GM23338 (cell line): Measurements from ENCODE around the gene NUFIP2. TPM values are rescaled to one million over a fixed set of nuclear protein-coding genes. Genes with fewer than 3 reads are reported as not detected.

Experiments used
- ATAC-seq: fragments of 200-7000 bp; cut with Tn5 transposase; 3 replicates; pipeline ENCODE4 v1.9.1; 2020
- DNase-seq: peaks from one replicate; pipeline ENCODE4 v3.0.0-alpha.2; 2015; ENCODE audit warnings: low spot score
- H2AFZ ChIP-seq: fragments of 200-600 bp; sonication (generic); 2 replicates; pipeline ENCODE4 v1.8.0; 2016; ENCODE audit warnings: antibody characterized with exemption, mild to moderate bottlenecking, moderate library complexity
- H3F3A ChIP-seq: fragments of 200-600 bp; sonication (generic); replicated peaks from 2 replicates; pipeline ENCODE4 v1.8.0; 2017; ENCODE audit warnings: antibody characterized with exemption, mixed run types, low read depth
- H3K27ac ChIP-seq: fragments of 200-600 bp; sonication (generic); 2 replicates; pipeline ENCODE4 v1.6.1; 2016; ENCODE audit warnings: low read depth
- H3K27me3 ChIP-seq: fragments of 200-600 bp; sonication (generic); 2 replicates; pipeline ENCODE4 v1.8.0; 2016; ENCODE audit warnings: mild to moderate bottlenecking, mixed run types, moderate library complexity; ENCODE audit not compliant: insufficient read depth
- H3K36me3 ChIP-seq: fragments of 200-600 bp; sonication (generic); 2 replicates; pipeline ENCODE4 v1.8.0; 2016; ENCODE audit warnings: mild to moderate bottlenecking; ENCODE audit not compliant: insufficient read depth
- H3K4me1 ChIP-seq: fragments of 200-600 bp; sonication (generic); 2 replicates; pipeline ENCODE4 v1.8.0; 2016; ENCODE audit warnings: mild to moderate bottlenecking, moderate library complexity; ENCODE audit not compliant: insufficient read depth
- H3K4me2 ChIP-seq: fragments of 200-600 bp; sonication (generic); 2 replicates; pipeline ENCODE4 v1.7.1; 2017; ENCODE audit warnings: mixed run types
- H3K4me3 ChIP-seq: fragments of 200-600 bp; sonication (generic); 2 replicates; pipeline ENCODE4 v1.6.1; 2016; ENCODE audit warnings: mixed run types
- H3K79me2 ChIP-seq: fragments of 200-600 bp; sonication (generic); replicated peaks from 2 replicates; pipeline ENCODE4 v1.8.0; 2017; ENCODE audit warnings: mild to moderate bottlenecking; ENCODE audit not compliant: insufficient read depth
- H3K9me2 ChIP-seq: fragments of 200-600 bp; sonication (generic); 2 replicates; pipeline ENCODE4 v1.8.0; 2017; ENCODE audit not compliant: insufficient read depth
- H4K20me1 ChIP-seq: fragments of 200-600 bp; sonication (generic); replicated peaks from 2 replicates; pipeline ENCODE4 v1.8.0; 2017; ENCODE audit warnings: mild to moderate bottlenecking; ENCODE audit not compliant: insufficient read depth
- H3K27ac Mint-ChIP-seq: 2 replicates; pipeline ENCODE4 v1.8.0; 2020; ENCODE audit warnings: inconsistent platforms, mild to moderate bottlenecking, moderate library complexity, mixed read lengths
- H3K27me3 Mint-ChIP-seq: 3 replicates; pipeline ENCODE4 v1.8.0; 2022; ENCODE audit warnings: low read depth, mild to moderate bottlenecking, moderate library complexity, mixed read lengths, inconsistent platforms; ENCODE audit not compliant: insufficient read depth, poor library complexity
- H3K36me3 Mint-ChIP-seq: 3 replicates; pipeline ENCODE4 v1.8.0; 2021; ENCODE audit warnings: low read depth, mild to moderate bottlenecking, inconsistent platforms, moderate library complexity, mixed read lengths
- H3K4me1 Mint-ChIP-seq: 3 replicates; pipeline ENCODE4 v1.8.0; 2020; ENCODE audit warnings: mild to moderate bottlenecking, inconsistent platforms, mixed read lengths
- H3K4me3 Mint-ChIP-seq: 3 replicates; pipeline ENCODE4 v1.8.0; 2021; ENCODE audit warnings: moderate library complexity, mild to moderate bottlenecking, inconsistent platforms, mixed read lengths
- H3K9me3 Mint-ChIP-seq: 3 replicates; pipeline ENCODE4 v1.8.0; 2020; ENCODE audit warnings: moderate library complexity, mild to moderate bottlenecking, inconsistent platforms, mixed read lengths
- CREB1 ChIP-seq: fragments of 250-450 bp; sonication (Bioruptor Pico); IDR thresholded peaks from 2 replicates; pipeline ENCODE4 v1.5.0; 2020; ENCODE audit warnings: low read depth, mild to moderate bottlenecking, moderate library complexity
- EZH2phosphoT487 ChIP-seq: fragments of 200-600 bp; sonication (generic); IDR thresholded peaks from one replicate; pipeline ENCODE4 v1.8.1; 2018; ENCODE audit warnings: antibody characterized with exemption; ENCODE audit not compliant: unreplicated experiment
- NANOG ChIP-seq: IDR thresholded peaks from 2 replicates; pipeline ENCODE4 v1.6.1; 2016; ENCODE audit warnings: antibody characterized with exemption, borderline replicate concordance
- POLR2AphosphoS5 ChIP-seq: IDR thresholded peaks from 2 replicates; pipeline ENCODE4 v1.6.1; 2016; ENCODE audit warnings: antibody characterized with exemption, low read depth
- STAT1 ChIP-seq: IDR thresholded peaks from one replicate; pipeline ENCODE4 v1.6.1; 2016; ENCODE audit warnings: antibody characterized with exemption; ENCODE audit not compliant: unreplicated experiment
- ZNF331 ChIP-seq: fragments of 250-450 bp; sonication (Bioruptor Pico); IDR thresholded peaks from 2 replicates; pipeline ENCODE4 v1.5.0; 2020; ENCODE audit warnings: low read depth, mild to moderate bottlenecking, moderate library complexity
- polyA plus RNA-seq: library from polyadenylated mRNA; unstranded; fragments of >200 nt; fragmentation: Nextera tagmentation; extraction: Ambion mirVana; gene quantifications from 2 replicates; pipeline ENCODE4 v1.2.1, GENCODE V29; 2016
- total RNA-seq: library from RNA; depleted of rRNA; stranded (reverse); fragments of >200 nt; shearing (Covaris generic); gene quantifications from 2 replicates; pipeline ENCODE4 v1.2.3, GENCODE V29; 2014
- TF ChIP-seq, protein P1 (sequence below): IDR thresholded peaks from one replicate; pipeline ENCODE4 v1.6.1; 2018; ENCODE audit warnings: antibody characterized with exemption; ENCODE audit not compliant: unreplicated experiment
- TF ChIP-seq, protein P2 (sequence below): fragments of 250-450 bp; sonication (Bioruptor Pico); IDR thresholded peaks from 2 replicates; pipeline ENCODE4 v1.5.0; 2020; ENCODE audit warnings: mild to moderate bottlenecking, moderate library complexity
- TF ChIP-seq, protein P3 (sequence below), 2 experiments: fragments of 200-600 bp in 1 of 2; sonication (generic) in 1 of 2; conservative IDR thresholded peaks; 2 replicates each; pipeline versions ENCODE4 v1.5.1 to v1.6.1; 2016 to 2017; ENCODE audit warnings: antibody characterized with exemption in 2 of 2, low read depth in 2 of 2, mild to moderate bottlenecking in 2 of 2, moderate library complexity in 1 of 2
- TF ChIP-seq, protein P4 (sequence below): IDR thresholded peaks from 2 replicates; pipeline ENCODE4 v1.6.1; 2016; ENCODE audit warnings: antibody characterized with exemption

The NUFIP2 gene
- total and polyA plus RNA-seq, 2 experiments from 2014 or later: 22.2 to 88.5 TPM

DNA sequence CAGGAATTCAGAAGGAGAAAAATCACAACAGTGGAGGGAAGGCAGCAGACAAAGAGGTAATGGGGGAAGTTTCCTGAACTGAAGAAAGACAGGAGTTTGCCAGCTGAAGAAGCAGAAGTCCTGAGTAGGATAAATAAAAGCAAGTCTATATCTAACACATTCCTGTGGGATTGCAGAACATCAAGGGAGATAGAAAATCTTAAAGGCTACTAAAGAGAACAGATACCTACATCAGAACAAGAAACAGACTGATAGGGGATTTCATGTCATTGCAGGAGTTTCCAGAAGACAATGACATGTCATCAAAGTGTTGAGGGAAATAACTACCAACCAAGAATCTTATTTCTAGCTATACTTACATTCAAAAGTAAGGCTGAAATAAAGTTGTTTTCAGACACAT is 68.6 kb downstream of the NUFIP2 start:
- peaks cover 3% of the 10 kb centered on the region for H3K27me3 Mint-ChIP-seq

More for the DNA sequence above, 68.6 kb downstream of the NUFIP2 start:
- Histone ChIP-seq H4K20me1 (no peaks in the 10 kb centered on the region), H3K4me1 (no peaks in the 10 kb centered on the region), H3K36me3 (no peaks in the 10 kb centered on the region), H3K27ac (no peak overlapping the region), H3K27me3 (no peaks in the 10 kb centered on the region), H3K4me3 (no peak overlapping the region), H2AFZ (no peak overlapping the region), H3K9me2 (no peaks in the 10 kb centered on the region), H3K79me2 (no peaks in the 10 kb centered on the region), H3K4me2 (no peak overlapping the region), H3F3A (no peaks in the 10 kb centered on the region)
- Mint-ChIP-seq H3K36me3 (peaks cover 6% of the 10 kb centered on the region), H3K9me3 (peaks cover 9% of the 10 kb centered on the region), H3K27ac (no peak overlapping the region), H3K4me3 (no peak overlapping the region), H3K4me1 (no peaks in the 10 kb centered on the region)
- no peak for ATAC-seq
- DNase-seq: no peak
- TF ChIP-seq, protein P1, sequence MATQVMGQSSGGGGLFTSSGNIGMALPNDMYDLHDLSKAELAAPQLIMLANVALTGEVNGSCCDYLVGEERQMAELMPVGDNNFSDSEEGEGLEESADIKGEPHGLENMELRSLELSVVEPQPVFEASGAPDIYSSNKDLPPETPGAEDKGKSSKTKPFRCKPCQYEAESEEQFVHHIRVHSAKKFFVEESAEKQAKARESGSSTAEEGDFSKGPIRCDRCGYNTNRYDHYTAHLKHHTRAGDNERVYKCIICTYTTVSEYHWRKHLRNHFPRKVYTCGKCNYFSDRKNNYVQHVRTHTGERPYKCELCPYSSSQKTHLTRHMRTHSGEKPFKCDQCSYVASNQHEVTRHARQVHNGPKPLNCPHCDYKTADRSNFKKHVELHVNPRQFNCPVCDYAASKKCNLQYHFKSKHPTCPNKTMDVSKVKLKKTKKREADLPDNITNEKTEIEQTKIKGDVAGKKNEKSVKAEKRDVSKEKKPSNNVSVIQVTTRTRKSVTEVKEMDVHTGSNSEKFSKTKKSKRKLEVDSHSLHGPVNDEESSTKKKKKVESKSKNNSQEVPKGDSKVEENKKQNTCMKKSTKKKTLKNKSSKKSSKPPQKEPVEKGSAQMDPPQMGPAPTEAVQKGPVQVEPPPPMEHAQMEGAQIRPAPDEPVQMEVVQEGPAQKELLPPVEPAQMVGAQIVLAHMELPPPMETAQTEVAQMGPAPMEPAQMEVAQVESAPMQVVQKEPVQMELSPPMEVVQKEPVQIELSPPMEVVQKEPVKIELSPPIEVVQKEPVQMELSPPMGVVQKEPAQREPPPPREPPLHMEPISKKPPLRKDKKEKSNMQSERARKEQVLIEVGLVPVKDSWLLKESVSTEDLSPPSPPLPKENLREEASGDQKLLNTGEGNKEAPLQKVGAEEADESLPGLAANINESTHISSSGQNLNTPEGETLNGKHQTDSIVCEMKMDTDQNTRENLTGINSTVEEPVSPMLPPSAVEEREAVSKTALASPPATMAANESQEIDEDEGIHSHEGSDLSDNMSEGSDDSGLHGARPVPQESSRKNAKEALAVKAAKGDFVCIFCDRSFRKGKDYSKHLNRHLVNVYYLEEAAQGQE: no peak
- TF ChIP-seq, protein P2, sequence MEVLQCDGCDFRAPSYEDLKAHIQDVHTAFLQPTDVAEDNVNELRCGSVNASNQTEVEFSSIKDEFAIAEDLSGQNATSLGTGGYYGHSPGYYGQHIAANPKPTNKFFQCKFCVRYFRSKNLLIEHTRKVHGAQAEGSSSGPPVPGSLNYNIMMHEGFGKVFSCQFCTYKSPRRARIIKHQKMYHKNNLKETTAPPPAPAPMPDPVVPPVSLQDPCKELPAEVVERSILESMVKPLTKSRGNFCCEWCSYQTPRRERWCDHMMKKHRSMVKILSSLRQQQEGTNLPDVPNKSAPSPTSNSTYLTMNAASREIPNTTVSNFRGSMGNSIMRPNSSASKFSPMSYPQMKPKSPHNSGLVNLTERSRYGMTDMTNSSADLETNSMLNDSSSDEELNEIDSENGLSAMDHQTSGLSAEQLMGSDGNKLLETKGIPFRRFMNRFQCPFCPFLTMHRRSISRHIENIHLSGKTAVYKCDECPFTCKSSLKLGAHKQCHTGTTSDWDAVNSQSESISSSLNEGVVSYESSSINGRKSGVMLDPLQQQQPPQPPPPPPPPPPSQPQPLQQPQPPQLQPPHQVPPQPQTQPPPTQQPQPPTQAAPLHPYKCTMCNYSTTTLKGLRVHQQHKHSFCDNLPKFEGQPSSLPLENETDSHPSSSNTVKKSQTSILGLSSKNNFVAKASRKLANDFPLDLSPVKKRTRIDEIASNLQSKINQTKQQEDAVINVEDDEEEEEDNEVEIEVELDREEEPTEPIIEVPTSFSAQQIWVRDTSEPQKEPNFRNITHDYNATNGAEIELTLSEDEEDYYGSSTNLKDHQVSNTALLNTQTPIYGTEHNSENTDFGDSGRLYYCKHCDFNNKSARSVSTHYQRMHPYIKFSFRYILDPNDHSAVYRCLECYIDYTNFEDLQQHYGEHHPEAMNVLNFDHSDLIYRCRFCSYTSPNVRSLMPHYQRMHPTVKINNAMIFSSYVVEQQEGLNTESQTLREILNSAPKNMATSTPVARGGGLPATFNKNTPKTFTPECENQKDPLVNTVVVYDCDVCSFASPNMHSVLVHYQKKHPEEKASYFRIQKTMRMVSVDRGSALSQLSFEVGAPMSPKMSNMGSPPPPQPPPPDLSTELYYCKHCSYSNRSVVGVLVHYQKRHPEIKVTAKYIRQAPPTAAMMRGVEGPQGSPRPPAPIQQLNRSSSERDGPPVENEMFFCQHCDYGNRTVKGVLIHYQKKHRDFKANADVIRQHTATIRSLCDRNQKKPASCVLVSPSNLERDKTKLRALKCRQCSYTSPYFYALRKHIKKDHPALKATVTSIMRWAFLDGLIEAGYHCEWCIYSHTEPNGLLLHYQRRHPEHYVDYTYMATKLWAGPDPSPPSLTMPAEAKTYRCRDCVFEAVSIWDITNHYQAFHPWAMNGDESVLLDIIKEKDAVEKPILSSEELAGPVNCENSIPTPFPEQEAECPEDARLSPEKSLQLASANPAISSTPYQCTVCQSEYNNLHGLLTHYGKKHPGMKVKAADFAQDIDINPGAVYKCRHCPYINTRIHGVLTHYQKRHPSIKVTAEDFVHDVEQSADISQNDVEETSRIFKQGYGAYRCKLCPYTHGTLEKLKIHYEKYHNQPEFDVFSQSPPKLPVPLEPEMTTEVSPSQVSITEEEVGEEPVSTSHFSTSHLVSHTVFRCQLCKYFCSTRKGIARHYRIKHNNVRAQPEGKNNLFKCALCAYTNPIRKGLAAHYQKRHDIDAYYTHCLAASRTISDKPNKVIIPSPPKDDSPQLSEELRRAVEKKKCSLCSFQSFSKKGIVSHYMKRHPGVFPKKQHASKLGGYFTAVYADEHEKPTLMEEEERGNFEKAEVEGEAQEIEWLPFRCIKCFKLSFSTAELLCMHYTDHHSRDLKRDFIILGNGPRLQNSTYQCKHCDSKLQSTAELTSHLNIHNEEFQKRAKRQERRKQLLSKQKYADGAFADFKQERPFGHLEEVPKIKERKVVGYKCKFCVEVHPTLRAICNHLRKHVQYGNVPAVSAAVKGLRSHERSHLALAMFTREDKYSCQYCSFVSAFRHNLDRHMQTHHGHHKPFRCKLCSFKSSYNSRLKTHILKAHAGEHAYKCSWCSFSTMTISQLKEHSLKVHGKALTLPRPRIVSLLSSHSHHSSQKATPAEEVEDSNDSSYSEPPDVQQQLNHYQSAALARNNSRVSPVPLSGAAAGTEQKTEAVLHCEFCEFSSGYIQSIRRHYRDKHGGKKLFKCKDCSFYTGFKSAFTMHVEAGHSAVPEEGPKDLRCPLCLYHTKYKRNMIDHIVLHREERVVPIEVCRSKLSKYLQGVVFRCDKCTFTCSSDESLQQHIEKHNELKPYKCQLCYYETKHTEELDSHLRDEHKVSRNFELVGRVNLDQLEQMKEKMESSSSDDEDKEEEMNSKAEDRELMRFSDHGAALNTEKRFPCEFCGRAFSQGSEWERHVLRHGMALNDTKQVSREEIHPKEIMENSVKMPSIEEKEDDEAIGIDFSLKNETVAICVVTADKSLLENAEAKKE (CRISPR knock-in tag): no peak
- no peak for TF ChIP-seq CREB1 (CRISPR knock-in tag)
- TF ChIP-seq NANOG: no peak
- TF ChIP-seq, protein P3, sequence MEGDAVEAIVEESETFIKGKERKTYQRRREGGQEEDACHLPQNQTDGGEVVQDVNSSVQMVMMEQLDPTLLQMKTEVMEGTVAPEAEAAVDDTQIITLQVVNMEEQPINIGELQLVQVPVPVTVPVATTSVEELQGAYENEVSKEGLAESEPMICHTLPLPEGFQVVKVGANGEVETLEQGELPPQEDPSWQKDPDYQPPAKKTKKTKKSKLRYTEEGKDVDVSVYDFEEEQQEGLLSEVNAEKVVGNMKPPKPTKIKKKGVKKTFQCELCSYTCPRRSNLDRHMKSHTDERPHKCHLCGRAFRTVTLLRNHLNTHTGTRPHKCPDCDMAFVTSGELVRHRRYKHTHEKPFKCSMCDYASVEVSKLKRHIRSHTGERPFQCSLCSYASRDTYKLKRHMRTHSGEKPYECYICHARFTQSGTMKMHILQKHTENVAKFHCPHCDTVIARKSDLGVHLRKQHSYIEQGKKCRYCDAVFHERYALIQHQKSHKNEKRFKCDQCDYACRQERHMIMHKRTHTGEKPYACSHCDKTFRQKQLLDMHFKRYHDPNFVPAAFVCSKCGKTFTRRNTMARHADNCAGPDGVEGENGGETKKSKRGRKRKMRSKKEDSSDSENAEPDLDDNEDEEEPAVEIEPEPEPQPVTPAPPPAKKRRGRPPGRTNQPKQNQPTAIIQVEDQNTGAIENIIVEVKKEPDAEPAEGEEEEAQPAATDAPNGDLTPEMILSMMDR (conservative IDR thresholded peaks at IDR 0.05; ENCODE audit: low read depth in 2 of 2): no peak
- no peak for TF ChIP-seq POLR2AphosphoS5
- TF ChIP-seq ZNF331 (CRISPR knock-in tag): no peak
- TF ChIP-seq, protein P4, sequence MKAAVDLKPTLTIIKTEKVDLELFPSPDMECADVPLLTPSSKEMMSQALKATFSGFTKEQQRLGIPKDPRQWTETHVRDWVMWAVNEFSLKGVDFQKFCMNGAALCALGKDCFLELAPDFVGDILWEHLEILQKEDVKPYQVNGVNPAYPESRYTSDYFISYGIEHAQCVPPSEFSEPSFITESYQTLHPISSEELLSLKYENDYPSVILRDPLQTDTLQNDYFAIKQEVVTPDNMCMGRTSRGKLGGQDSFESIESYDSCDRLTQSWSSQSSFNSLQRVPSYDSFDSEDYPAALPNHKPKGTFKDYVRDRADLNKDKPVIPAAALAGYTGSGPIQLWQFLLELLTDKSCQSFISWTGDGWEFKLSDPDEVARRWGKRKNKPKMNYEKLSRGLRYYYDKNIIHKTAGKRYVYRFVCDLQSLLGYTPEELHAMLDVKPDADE: no peak
- TF ChIP-seq STAT1: no peak
- TF ChIP-seq EZH2phosphoT487: no peak
